Dedifferentiated amniotic fluid mesenchymal stem cell (primary cell): ENCODE measurements around the gene PKN2.

Experiments used
- DNase-seq: peaks from one replicate; pipeline ENCODE4 v3.0.0-alpha.2; 2016; ENCODE audit errors: extremely low spot score

PKN2 gene

DNA sequence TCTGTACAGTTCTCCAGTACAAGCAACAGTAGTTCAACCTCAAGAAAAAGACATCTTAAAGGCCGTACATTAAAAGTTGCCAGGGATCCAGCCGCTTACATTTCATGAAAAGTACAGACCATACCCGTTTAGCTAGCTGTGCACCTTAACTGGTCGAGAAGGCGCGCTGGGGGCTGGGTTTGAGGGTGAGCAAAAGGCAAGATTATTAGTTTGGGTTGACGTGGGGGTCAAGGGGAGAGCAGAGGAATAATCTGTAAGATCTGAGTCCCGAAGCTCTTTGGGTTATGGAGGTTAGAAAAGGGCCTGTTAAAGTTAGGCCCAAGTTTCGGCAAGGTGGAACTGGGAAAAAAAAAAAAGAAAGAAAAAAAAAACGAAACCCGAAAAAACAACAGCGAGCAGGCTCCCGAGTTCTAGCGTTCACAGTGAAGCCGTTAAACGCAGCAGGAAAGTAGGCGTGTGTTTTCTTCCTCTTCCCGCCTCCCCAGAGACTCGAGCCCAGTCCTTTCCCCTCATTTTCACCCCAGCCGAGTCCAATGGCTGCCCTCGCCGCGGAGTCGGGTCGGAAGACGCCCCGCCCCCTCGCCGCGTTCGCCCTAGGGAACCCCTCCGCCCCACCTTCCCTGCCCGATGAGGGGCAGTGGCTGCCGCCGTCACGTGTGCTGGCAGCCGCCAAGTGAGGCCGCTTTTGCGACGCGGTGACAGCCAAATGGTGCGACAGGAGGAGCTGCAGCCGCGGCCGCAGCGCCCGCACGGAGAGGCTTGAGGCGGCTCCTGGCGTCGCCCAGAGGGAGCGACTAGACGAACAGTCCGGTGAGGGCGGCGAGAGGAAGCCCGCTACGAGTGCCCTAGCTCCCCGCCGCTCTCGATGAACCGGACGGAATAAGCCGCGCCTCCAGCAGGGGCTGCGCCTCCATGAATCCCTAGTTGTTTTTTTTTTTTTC lies at the start of gene PKN2:
Gene PKN2 (plus strand): TSS at position 733 of the 941 bp plus-strand sequence. CDS start 308 bp downstream, outside the sequence.
- DNase-seq = peak; percentile 98

DNA sequence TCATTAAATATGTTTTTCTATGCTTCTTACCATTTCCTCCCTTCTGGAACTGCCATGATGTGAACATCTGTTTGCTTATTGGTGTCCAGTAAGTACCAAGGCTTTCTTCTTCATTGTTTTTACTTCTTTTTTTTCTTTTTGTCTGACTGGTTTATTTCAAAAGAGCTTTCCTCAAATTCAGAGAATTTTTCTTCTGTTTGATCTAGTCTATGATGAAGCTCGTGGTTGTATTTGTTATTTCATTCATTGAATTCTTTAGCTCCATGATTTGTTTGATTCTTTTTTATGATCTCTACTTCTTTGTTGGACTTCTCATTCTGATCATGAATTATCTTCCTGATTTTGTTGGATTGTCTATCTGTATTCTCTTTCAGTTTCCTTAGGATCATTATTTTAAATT lies 49.5 kb upstream of the PKN2 start:
- no peak for DNase-seq

DNA sequence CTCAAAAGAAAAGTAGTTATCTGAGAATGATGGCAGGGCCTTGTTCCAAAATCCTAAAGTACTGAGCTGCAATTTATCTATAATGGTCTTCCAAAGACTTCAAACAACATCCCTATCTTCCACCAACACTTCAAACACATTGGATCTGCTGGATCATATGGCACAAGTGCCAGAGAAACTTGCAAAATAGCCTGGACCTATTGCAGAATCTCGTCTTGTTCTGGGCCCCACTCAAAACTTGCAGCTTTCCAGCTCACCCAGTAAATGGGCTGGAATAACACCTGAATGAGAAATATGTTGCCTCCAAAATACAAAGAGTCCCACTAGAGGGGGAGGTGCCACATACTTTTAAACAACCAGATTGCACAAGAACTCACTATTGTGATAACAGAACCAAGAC lies 44.0 kb upstream of the PKN2 start:
- DNase-seq = no peak

DNA sequence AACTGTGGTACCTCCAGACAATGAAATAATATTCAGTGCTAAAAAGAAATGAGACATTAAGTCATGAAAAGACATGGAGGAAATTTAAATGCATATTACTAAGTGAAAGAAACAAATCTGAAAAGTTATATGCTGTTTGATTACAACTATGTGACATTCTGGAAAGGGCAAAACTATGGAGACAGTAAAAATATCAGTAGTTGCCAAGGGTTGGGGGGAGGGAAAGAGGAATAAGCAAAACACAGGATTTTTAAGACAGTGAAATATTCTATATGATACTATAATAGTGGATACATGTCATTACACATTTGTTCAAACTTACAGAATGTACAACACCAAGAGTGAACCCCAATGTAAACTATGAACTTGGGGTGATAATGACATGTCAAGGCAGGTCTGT lies 38.2 kb upstream of the PKN2 start:
- DNase-seq = no peak

DNA sequence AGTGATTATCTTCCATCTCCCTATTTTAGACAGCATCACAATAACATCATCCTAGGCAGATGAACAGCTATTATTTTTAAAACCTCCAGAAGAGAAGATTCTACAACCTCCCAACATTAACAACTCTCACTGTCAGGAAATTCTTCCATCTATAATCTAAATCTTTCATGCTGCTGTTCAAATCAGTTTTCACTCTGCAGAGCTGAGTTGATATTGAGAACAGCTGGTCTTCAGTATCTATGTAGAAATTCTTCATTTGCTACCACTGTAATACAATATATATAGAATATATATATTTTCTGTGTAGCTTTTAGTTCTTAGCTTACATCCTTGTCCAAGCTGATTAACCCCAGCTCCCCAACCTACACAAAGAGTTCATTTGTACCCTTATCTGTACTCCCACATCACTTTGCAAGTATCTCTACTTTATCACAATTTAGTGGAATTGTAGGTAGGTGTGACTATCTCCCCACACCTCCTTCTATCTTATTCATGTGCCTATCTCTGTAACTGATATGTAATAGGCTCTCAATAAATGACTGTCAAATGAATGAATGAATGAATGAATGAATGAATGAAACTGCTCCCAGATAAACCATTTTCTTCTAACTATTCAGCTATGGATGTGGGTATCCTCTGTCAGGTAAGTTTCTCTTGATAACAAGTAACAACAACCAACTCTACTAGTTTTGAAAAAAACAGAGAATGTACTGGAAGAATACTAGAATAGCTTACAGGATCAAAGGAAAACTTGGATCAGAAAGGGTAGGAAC lies 37.4 kb upstream of the PKN2 start:
- no peak for DNase-seq

DNA sequence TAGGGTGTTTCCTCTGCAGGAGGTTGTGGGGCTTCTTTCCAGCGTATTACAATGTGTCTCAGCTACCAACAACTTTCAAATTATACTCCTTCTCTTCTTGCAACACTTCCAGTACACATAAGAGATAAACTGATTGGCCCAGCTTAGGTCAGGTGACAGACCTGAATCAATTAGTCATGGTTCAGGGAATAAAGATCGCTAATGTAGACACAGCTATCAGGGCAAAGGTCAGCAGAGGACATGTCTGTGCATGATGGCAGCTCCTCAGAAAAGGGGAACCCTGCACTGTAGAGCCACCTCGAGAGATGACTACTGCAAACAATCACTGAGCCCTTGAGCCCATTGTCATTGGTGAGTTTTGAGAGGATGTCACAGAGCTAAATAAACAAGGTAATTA lies 36.8 kb upstream of the PKN2 start:
- no peak for DNase-seq

DNA sequence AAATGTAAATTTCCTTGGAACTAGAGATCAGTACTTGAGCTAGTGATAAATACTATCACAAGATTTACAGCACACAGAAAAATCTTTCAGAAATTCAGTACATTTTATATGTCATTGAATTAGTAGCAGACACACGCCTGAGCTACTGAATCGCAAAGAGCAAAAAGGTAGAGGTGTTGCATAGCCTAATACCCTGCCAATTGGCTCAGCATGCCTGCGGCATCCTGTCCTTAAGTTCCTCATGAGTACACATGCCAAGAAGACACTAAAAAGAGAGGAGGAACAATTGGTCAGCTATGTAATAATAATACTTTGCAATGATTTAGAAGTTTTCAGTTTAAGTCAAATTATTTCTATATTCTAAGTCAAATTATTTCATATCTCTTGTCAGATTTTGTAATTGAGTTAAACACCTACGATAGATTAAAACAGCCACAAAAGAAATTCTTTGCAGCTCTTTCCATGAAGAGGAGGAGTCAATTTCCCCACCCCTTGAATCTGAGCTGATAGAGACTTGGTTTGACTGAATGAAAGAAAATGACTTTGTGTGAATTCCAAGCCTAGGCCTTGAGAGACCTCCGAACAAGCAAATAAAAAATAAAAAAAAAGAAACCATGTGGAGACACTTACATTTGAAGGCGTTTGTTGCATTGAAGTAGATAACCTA lies 36.2 kb upstream of the PKN2 start:
- no peak for DNase-seq

DNA sequence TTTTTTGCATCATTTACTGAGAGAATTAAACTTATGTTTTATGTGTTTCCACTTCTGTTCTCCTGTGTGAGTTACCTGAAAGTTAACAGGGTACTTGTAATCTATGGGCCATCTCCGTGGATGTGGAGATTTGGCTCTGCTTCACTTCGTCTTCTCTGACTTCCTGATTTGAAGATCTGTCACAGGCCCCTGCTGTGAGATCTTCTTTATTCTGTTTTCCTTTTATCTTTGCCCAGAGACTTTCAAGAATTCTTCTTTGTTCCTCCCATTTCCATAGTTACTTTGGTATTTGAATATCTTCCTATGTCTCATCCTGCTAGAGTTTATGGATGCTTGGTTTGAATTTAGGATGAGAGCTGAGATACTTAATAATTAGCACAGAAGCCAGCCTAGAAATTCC lies 35.4 kb upstream of the PKN2 start:
- no peak for DNase-seq

DNA sequence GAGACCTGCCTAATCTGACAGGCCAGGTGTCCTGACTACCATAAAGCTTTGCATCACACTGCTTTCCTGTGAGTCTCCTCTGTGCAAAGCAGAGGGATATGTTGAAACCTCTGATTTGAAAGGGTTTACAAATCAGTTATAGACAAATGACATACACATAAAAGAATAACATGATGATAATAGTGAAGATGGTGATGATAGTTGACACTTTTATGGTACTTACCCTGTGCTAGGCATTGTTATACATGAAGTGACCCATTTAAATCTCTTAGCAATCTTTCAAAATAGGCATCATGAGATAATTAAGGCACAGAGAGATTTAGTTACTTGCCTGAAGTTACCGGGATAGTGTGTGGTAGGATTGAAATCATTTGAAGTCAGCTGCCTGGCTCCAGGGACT lies 34.1 kb upstream of the PKN2 start:
- DNase-seq = no peak

DNA sequence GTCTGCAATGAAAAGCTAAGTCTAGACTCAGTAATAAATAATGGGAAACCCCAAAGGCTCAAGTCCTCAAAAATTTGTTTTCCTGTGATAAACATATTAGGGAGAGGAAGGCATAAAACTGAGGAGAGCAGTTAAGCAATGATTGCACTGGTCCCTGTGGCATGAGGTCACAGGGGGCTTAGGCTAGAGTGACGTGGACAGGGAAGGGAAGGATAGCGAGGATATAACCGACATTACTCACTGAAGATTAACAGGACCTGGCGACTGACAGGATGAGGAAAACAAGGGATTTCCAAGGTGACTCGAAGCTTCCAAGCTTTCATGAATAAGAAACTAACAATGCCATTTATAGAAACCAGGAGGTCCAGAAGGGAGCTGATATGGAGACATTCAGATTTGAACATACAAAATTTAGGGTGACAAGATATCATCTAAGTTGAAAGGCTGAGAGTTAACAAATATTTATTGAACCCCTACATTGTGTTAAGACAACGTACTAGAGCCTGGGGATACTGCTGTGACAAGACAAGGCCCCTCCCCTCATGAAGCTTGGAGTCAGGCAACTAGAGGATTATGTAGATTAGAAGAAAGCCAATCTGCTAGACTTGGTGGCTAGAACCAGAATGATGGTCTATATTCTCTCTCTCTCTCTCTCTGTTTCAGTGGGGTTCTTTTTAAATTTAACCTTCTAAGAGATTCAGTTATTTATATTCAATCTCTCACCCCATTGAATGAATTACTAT lies 33.2 kb upstream of the PKN2 start:
- no peak for DNase-seq

DNA sequence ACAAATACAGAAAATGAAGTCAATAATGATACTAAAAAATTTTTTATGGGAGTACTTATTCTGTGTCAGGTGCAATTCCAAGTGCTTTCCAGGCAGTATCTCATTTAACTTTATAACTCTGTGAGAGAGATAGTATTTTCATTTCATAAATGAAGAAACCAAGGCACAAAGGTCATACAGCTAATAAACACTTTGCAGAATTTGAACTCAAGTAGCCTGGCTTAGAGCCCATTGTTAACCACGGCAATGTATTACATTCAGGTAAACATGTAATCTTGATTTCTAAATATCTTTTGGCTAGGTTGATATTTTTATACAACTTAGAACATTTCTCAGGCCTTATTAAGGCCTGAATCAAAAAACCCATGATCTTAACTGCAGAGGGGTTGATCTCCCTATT lies 28.9 kb upstream of the PKN2 start:
- no peak for DNase-seq

DNA sequence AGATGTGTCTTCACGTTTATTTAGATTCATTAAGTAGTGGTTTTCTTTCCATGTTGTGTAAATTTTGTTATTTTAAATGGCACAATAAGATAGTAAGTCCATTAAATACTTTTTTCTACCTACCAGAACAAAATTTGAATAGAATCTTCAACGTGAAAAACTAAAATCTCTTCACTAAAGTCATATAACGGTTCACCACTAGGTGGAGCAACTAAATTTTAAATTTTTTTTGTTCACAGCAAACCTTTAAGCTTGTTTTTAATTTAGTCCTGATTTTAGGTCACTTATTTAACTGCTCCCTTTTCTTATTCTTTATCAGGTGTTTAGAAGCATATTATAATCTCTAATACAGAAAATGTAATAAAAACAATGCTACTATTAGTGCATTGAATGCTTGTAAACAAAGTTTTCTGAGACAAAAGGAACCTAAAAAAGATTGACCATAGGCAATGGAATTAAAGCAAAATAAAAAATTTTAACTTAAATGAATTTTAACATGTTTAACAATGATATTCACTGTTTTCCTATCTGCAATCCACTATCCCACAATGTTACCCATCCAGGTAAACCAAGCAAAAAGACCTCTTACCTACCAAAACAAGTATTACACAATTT lies 28.3 kb upstream of the PKN2 start:
- DNase-seq = peak; percentile 74

DNA sequence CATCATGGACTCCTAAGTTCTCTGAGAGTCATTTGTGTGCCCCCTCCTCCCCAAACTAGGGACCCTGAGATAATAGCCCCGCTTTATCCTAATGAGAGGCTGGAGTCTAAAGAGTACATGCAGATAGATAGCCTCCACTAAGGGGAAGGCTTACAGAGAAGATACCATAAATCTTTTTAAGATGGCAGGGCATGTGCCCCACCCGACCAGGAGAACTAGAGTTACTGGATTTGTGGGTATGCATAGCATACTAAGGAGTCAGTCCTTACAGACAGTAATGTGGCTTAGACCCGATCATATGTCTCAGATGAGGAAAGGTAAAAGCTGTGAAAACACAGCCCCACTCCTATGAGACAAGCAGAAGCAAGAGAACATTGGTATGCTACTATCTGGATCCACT lies 25.7 kb upstream of the PKN2 start:
- DNase-seq = no peak

DNA sequence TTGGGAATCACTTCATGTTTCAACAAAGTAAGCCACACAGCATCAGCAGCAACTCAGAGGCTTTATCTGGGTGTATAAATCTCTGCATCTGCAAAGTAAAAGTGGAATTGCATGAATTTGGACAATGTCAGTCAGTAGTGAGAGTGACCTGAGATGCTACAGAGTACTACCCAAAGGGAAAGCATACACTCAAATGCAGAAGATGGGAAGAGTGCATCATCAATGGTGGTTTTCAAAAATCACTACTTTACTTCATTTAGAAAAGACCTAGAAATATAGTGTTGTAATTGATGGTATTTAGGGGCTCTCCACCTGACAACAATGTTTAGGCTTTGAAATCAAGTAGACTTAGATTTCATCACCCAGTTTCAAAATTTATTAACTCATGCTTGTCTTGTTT lies 24.5 kb upstream of the PKN2 start:
- DNase-seq = no peak

DNA sequence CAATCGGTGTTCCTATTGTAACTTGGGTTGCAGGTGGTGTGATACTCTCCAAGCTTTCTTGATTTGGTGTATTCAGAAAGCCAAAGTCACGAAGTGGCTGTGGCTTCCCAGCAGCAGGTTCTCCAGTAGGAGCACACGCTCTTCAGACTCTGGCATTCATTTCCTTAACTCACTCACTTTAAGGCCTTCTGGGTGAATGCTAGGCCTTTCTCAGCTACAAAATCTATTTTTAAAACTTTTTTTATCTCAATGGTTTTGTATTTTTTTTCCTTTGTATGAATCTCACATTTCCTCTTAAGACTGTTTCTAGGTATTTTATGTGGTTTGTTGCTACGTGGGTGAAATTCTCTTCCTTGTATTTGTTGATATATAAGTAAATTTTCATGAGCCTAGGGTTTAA lies 22.9 kb upstream of the PKN2 start:
- DNase-seq = no peak

DNA sequence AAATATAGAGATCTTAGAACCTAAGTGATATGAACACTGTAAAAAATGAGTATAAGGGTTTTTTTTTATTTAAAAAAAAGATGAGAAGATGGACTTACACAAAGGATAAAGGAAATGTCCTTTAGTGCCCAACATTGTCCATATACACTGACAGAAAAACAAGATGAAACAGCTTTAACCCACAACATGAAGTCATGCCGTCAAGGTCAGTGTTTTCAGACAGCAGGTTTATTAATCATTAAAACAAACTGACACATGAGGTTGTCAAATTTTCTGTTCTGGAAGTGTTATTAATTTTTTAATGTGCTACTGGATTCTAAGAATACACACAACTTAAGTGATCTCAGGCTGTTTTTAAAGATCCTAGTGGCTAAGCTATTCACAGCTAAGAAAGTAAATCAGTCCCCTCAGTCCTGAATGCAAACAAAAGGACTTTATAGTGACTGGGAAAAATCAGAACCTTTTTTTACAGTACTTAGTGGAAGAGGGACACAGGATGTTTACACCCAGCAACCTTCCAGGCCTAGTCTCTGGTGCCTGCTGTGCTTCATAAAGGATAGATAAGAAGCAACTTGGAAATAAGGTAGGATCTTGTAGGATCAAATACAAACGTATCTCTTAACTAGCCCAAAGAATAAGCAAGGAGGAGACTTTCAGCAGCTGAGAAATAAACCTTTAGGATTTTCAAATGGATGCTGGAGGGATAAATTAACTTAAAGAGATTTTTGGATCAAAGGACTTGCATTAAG lies 21.9 kb upstream of the PKN2 start:
- no peak for DNase-seq

DNA sequence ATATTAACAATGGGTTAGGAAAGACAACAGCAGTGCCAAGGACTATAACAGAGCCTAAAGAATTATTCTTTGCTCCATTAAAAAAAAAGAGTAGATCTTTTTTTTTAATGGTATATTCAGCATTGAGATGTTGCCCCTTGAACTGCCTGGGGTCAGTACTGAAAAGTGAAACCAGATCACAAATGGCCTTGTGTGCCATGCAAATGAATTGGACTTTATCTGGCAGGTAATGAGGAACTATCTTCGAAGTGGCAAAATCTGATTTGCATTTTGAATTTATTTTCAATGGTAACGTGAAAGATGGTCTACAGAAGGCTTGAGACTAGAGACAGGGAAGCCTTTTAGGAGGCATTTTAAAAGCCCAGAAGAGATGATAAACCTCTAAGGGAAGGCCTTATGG lies 21.4 kb upstream of the PKN2 start:
- no peak for DNase-seq

DNA sequence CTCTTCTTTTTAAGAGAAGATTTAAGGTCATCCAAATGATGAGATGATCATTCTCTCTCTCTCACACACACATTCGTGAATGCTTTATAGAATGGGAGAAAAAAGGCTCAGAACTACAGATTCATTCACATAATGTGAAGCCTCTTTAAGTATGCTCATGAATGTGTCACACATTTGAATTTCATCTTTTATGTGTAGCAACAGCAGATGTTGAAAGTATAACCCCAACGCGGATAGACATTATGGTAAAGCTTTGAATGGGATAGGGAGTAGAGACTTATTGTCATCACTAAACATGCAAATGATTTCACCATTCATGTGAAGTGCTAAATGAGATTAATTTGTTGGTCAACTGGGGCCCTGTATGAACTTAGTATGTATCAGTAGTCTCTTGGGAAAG lies 15.7 kb upstream of the PKN2 start:
- DNase-seq = no peak

DNA sequence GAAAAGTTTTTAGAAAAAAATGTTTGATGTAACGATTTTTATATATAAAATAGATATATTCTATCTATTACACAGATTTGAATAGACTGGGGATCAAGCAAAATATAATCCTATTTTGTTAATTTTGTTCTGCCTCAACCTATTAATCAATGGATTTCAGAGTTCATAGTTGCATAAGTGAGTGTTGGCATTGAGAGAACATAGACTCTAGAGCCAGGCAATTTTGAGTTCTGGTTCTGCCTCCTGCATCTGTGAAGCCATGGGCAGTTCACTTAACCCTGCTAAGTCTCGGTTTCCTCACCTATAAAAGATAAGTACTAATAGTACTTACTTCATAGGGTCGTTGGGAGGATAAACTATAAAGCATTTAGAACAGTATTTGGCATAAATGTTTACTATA lies 13.6 kb upstream of the PKN2 start:
- DNase-seq = no peak

DNA sequence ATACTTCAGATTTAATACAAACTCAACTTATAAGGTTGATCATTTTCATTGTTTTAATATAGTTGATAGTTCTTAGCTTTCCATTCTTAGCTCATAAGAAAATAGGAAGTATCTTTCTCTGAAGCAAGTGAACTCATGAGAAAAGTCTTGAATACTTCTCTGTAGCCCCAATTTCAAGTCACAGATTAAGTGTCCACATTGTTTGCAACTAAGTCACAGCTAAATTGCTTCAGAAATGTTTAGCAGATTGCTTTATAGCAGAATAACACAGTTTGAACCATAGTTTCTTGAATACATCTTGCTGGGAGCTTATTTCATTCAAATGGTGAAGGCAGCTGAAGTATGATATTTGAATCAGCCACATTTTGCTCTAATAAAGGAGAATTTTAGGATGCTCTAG lies 10.6 kb upstream of the PKN2 start:
- no peak for DNase-seq

DNA sequence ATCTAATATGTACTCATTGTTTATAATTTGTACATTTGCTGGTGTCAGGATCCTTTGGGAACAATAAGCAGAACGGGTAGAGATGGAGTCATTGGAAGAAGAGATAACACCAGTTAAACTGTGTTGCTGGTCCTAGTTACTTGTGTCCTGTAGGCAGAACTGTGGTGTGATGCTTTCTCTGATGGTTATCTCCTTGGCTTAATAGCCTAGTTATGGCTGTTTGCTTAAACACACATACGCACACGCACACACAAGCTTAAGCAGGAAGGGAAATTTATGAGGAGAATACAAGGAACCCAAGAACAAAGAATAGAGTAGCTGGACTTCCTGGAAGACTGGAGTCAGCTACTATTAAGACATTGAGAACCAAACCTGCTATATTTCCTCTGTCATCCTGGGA lies 5.7 kb upstream of the PKN2 start:
- no peak for DNase-seq
